Measurements from ENCODE around the gene MCC.

- no peak for TF ChIP-seq CSDC2 (CRISPR knock-in tag; IDR thresholded peaks at IDR 0.05)
- TF ChIP-seq CSRNP3 (CRISPR knock-in tag; IDR thresholded peaks at IDR 0.05), result no peak
- no peak for TF ChIP-seq SNAI2 (CRISPR knock-in tag; IDR thresholded peaks at IDR 0.05)
- TF ChIP-seq ZNF70 (CRISPR knock-in tag; IDR thresholded peaks at IDR 0.05), result no peak
Measured at GRCh38 chr5:113193311-113193978, 294.8 kb downstream of the MCC start.
